Neutrophil (primary cell): ENCODE data around the gene IDH2.

ENCODE experiments used
- H3K27ac ChIP-seq: fragments of 200-600 bp; sonication (generic); 2 replicates; pipeline ENCODE4 v1.5.1; 2016; ENCODE audit warnings: mild to moderate bottlenecking, moderate library complexity
- H3K27me3 ChIP-seq: fragments of 200-600 bp; sonication (generic); 2 replicates; pipeline ENCODE4 v1.6.0; 2016; ENCODE audit warnings: mild to moderate bottlenecking
- H3K36me3 ChIP-seq: fragments of 200-600 bp; sonication (generic); 2 replicates; pipeline ENCODE4 v1.5.1; 2017
- H3K4me1 ChIP-seq, 2 experiments: fragments of 200-600 bp in 1 of 2; sonication (generic) in 1 of 2; 1 replicate in 1 of 2; 2 replicates in 1 of 2; pipeline versions ENCODE4 v1.5.1 to v1.6.1; 2013 to 2016; ENCODE audit warnings: low read depth in 1 of 2, low read length in 1 of 2, mild to moderate bottlenecking in 1 of 2, moderate library complexity in 1 of 2; ENCODE audit not compliant: control insufficient read depth in 1 of 2, insufficient read depth in 1 of 2
- H3K4me3 ChIP-seq, 2 experiments: fragments of 200-600 bp in 1 of 2; sonication (generic) in 1 of 2; 1 replicate in 1 of 2; 2 replicates in 1 of 2; pipeline ENCODE4 v1.5.1; 2013 to 2016; ENCODE audit warnings: low read depth in 1 of 2, low read length in 1 of 2, mild to moderate bottlenecking in 1 of 2, moderate library complexity in 1 of 2
- H3K9me3 ChIP-seq: fragments of 200-600 bp; sonication (generic); 2 replicates; pipeline ENCODE4 v1.5.1; 2016
- TF ChIP-seq, protein P1 (sequence below): fragments of 200-600 bp; sonication (generic); IDR thresholded peaks from 2 replicates; pipeline ENCODE4 v1.5.1; 2016; ENCODE audit warnings: antibody characterized with exemption

Gene IDH2

GRCh38 chr15:90132437-90132836 is 30.2 kb upstream of the IDH2 start:
- Histone ChIP-seq H3K4me1 (no peaks in the 10 kb centered on the region), H3K27me3 (no peaks in the 10 kb centered on the region)
- TF ChIP-seq, protein P1, sequence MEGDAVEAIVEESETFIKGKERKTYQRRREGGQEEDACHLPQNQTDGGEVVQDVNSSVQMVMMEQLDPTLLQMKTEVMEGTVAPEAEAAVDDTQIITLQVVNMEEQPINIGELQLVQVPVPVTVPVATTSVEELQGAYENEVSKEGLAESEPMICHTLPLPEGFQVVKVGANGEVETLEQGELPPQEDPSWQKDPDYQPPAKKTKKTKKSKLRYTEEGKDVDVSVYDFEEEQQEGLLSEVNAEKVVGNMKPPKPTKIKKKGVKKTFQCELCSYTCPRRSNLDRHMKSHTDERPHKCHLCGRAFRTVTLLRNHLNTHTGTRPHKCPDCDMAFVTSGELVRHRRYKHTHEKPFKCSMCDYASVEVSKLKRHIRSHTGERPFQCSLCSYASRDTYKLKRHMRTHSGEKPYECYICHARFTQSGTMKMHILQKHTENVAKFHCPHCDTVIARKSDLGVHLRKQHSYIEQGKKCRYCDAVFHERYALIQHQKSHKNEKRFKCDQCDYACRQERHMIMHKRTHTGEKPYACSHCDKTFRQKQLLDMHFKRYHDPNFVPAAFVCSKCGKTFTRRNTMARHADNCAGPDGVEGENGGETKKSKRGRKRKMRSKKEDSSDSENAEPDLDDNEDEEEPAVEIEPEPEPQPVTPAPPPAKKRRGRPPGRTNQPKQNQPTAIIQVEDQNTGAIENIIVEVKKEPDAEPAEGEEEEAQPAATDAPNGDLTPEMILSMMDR: no peak

GRCh38 chr15:90131848-90132247 is 29.6 kb upstream of the IDH2 start:
- H3K4me1 ChIP-seq: no peaks in the 10 kb centered on the region
- TF ChIP-seq, protein P1: no peak

More at GRCh38 chr15:90132437-90132836, 30.2 kb upstream of the IDH2 start:
- H3K27ac ChIP-seq: no peak overlapping the region
- H3K9me3 ChIP-seq: no peaks in the 10 kb centered on the region
- H3K36me3 ChIP-seq: no peaks in the 10 kb centered on the region
- no peak overlapping the region for H3K4me3 ChIP-seq

GRCh38 chr15:90130291-90130690 is 28.0 kb upstream of the IDH2 start:
- Histone ChIP-seq H3K27ac (no peak overlapping the region), H3K4me1 (no peaks in the 10 kb centered on the region), H3K4me3 (no peak overlapping the region), H3K27me3 (peaks cover 10% of the 10 kb centered on the region), H3K36me3 (no peaks in the 10 kb centered on the region), H3K9me3 (no peaks in the 10 kb centered on the region)
- TF ChIP-seq, protein P1: no peak

More at GRCh38 chr15:90131848-90132247, 29.6 kb upstream of the IDH2 start:
- Histone ChIP-seq H3K4me3 (no peak overlapping the region), H3K27ac (no peak overlapping the region), H3K36me3 (no peaks in the 10 kb centered on the region), H3K9me3 (no peaks in the 10 kb centered on the region), H3K27me3 (peaks cover 3% of the 10 kb centered on the region)

GRCh38 chr15:90126596-90127435 is 24.5 kb upstream of the IDH2 start:
- peaks cover 10% of the 10 kb centered on the region for H3K27me3 ChIP-seq
- no peak overlapping the region for H3K27ac ChIP-seq
- TF ChIP-seq, protein P1: no peak
- H3K4me3 ChIP-seq: no peak overlapping the region
- no peaks in the 10 kb centered on the region for H3K36me3 ChIP-seq
- H3K4me1 ChIP-seq: no peaks in the 10 kb centered on the region
- no peaks in the 10 kb centered on the region for H3K9me3 ChIP-seq

DNA sequence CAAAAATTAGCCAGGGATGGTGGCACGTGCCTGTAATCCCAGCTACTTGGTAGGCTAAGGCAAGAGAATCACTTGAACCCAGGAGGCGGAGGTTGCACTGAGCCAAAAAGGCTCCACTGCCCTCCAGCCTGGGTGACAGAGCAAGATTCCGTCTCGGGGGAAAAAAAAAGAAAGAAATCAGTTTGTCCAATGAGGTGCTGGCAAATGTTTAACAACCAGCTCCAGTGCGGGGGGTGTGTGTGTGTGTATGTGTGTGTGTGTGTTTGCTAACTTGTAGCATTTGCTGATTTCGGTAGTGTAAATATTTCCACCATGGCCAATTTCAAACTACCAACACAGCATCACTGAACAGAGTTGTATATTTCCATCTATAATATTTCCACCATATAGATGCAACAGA is 23.8 kb upstream of the IDH2 start:
- no peaks in the 10 kb centered on the region for H3K36me3 ChIP-seq
- H3K9me3 ChIP-seq: no peaks in the 10 kb centered on the region
- no peak overlapping the region for H3K4me3 ChIP-seq
- TF ChIP-seq, protein P1: no peak
- no peak overlapping the region for H3K27ac ChIP-seq
- H3K27me3 ChIP-seq: peaks cover 10% of the 10 kb centered on the region
- H3K4me1 ChIP-seq: no peaks in the 10 kb centered on the region
